PC-9 (cell line): ENCODE measurements around the gene TAC3. TPM values are rescaled to one million over a fixed set of nuclear protein-coding genes. Genes with fewer than 3 reads are reported as not detected.

Source experiments
- BruUV-seq: library from RNA; stranded (reverse); fragments of 400-500 nt; replicated peaks from 2 replicates; lab custom pipeline; 2021; lab: Mats Ljungman, UMichigan
- CTCF ChIA-PET: fragments of 300-600 bp; sonication (Branson Sonifier 250); formaldehyde crosslinking; loops from one replicate; lab custom pipeline; 2022; ENCODE audit warnings: antibody characterized with exemption; lab: Charles Lee
- POLR2A ChIA-PET: fragments of 300-600 bp; sonication (Branson Sonifier 250); formaldehyde crosslinking; loops from one replicate; lab custom pipeline; 2022; ENCODE audit warnings: antibody characterized with exemption; ENCODE audit not compliant: unreplicated experiment; lab: Charles Lee
- DNase-seq, 2 experiments: peaks; one replicate each; pipeline versions ENCODE4 v3.0.0 to v3.0.0-alpha.2; 2015 to 2022; ENCODE audit warnings: mixed read lengths in 1 of 2
- H2AFZ ChIP-seq: fragments of 200-600 bp; sonication (generic); 2 replicates; pipeline ENCODE4 v1.8.1; 2017; ENCODE audit warnings: antibody characterized with exemption
- H3F3A ChIP-seq: fragments of 200-600 bp; sonication (generic); 2 replicates; pipeline ENCODE4 v1.8.1; 2017; ENCODE audit warnings: antibody characterized with exemption, mild to moderate bottlenecking, low read depth; ENCODE audit not compliant: insufficient read depth
- H3K27ac ChIP-seq: fragments of 200-600 bp; sonication (generic); 2 replicates; pipeline ENCODE4 v1.6.1; 2016; ENCODE audit warnings: mixed run types
- H3K27me3 ChIP-seq: fragments of 200-600 bp; sonication (generic); 2 replicates; pipeline ENCODE4 v1.6.1; 2016; ENCODE audit warnings: low read depth, mixed run types; ENCODE audit not compliant: insufficient read depth
- H3K36me3 ChIP-seq: fragments of 200-600 bp; sonication (generic); 2 replicates; pipeline ENCODE4 v1.6.1; 2016; ENCODE audit warnings: low read depth, mixed run types
- H3K4me1 ChIP-seq: fragments of 200-600 bp; sonication (generic); replicated peaks from 2 replicates; pipeline ENCODE4 v1.6.1; 2016; ENCODE audit warnings: mixed run types; ENCODE audit not compliant: insufficient read depth
- H3K4me2 ChIP-seq: fragments of 200-600 bp; sonication (generic); 2 replicates; pipeline ENCODE4 v1.6.1; 2017; ENCODE audit warnings: mixed run types
- H3K4me3 ChIP-seq: fragments of 200-600 bp; sonication (generic); 2 replicates; pipeline ENCODE4 v1.6.1; 2016; ENCODE audit warnings: mixed run types
- H3K79me2 ChIP-seq: fragments of 200-600 bp; sonication (generic); 2 replicates; pipeline ENCODE4 v1.6.1; 2017; ENCODE audit warnings: low read depth, mixed run types
- H3K9me2 ChIP-seq: fragments of 200-600 bp; sonication (generic); 2 replicates; pipeline ENCODE4 v1.8.1; 2017; ENCODE audit warnings: mild to moderate bottlenecking; ENCODE audit not compliant: insufficient read depth
- H3K9me3 ChIP-seq: fragments of 200-600 bp; sonication (generic); 2 replicates; pipeline ENCODE4 v1.8.1; 2016; ENCODE audit warnings: low read depth; ENCODE audit not compliant: insufficient read depth
- H4K20me1 ChIP-seq: fragments of 200-600 bp; sonication (generic); 2 replicates; pipeline ENCODE4 v1.8.1; 2017; ENCODE audit not compliant: insufficient read depth
- CTCF ChIP-seq: fragments of 200-600 bp; sonication (generic); conservative IDR thresholded peaks from 2 replicates; pipeline ENCODE4 v1.6.1; 2017; ENCODE audit warnings: mixed run types, antibody characterized with exemption, mild to moderate bottlenecking, moderate library complexity
- EZH2 ChIP-seq: fragments of 200-600 bp; sonication (generic); IDR thresholded peaks from 2 replicates; pipeline ENCODE4 v1.8.0; 2017; ENCODE audit warnings: antibody characterized with exemption, low read depth
- intact Hi-C: fragments of 100-400 bp; cut with micrococcal nuclease; formaldehyde crosslinking; loops from one replicate; pipeline ENCODE4 v1.10.0; 2022; ENCODE audit not compliant: unreplicated experiment
- total RNA-seq: library from RNA; stranded (reverse); gene quantifications from 2 replicates; pipeline ENCODE4 v1.2.3, GENCODE V29; 2021

The TAC3 gene
- total RNA-seq, 1 experiment from 2014 or later = not detected

- Histone ChIP-seq H3K9me3 (no peaks in the 10 kb centered on the region), H3K79me2 (no peaks in the 10 kb centered on the region), H3K9me2 (no peaks in the 10 kb centered on the region), H3K4me1 (no peaks in the 10 kb centered on the region), H3K4me2 (no peak overlapping the region), H3K27ac (no peak overlapping the region), H3K27me3 (peaks cover 68% of the 10 kb centered on the region), H3K36me3 (no peaks in the 10 kb centered on the region), H4K20me1 (no peaks in the 10 kb centered on the region), H3F3A (no peaks in the 10 kb centered on the region), H3K4me3 (no peak overlapping the region), H2AFZ (no peak overlapping the region)
- no TSS peak for BruUV-seq
- intact Hi-C loops = no loop called here
- CTCF ChIA-PET = no interaction called here
- POLR2A ChIA-PET = no interaction called here
- no peak for DNase-seq
- TF ChIP-seq CTCF (no peak), EZH2 (no peak)
Observed at GRCh38 chr12:57046086-57046791, 29.9 kb upstream of the TAC3 start.

GRCh38 chr12:57044889-57045288, 28.6 kb upstream of the TAC3 start:
- Histone ChIP-seq H3K4me2 (no peak overlapping the region), H3F3A (no peaks in the 10 kb centered on the region), H3K4me3 (no peak overlapping the region), H3K27ac (no peak overlapping the region), H3K79me2 (no peaks in the 10 kb centered on the region), H3K9me2 (no peaks in the 10 kb centered on the region), H3K27me3 (peaks cover 80% of the 10 kb centered on the region), H3K36me3 (no peaks in the 10 kb centered on the region), H3K4me1 (no peaks in the 10 kb centered on the region), H2AFZ (no peak overlapping the region), H4K20me1 (no peaks in the 10 kb centered on the region), H3K9me3 (no peaks in the 10 kb centered on the region)
- intact Hi-C loops = no loop called here
- no peak for TF ChIP-seq CTCF
- no peak for TF ChIP-seq EZH2
- no peak for DNase-seq
- CTCF ChIA-PET = no interaction called here
- no TSS peak for BruUV-seq
- POLR2A ChIA-PET = no interaction called here

GRCh38 chr12:57044468-57044867, 28.1 kb upstream of the TAC3 start:
- H3K27ac ChIP-seq = no peak overlapping the region
- ChIA-PET POLR2A (no interaction called here), CTCF (no interaction called here)
- no peaks in the 10 kb centered on the region for H3K36me3 ChIP-seq
- no peaks in the 10 kb centered on the region for H3K9me2 ChIP-seq
- no peak overlapping the region for H2AFZ ChIP-seq
- H3F3A ChIP-seq = no peaks in the 10 kb centered on the region
- BruUV-seq = no TSS peak
- no peaks in the 10 kb centered on the region for H3K79me2 ChIP-seq
- no peak overlapping the region for H3K4me3 ChIP-seq
- no peaks in the 10 kb centered on the region for H3K9me3 ChIP-seq
- no peak for TF ChIP-seq CTCF
- peaks cover 84% of the 10 kb centered on the region for H3K27me3 ChIP-seq
- intact Hi-C loops = no loop called here
- no peaks in the 10 kb centered on the region for H3K4me1 ChIP-seq
- DNase-seq = no peak
- H3K4me2 ChIP-seq = no peak overlapping the region
- H4K20me1 ChIP-seq = no peaks in the 10 kb centered on the region
